Upper lobe of right lung (tissue), 1 donor: ENCODE results near the gene PLXNA4. TPM values are rescaled to one million over a fixed set of nuclear protein-coding genes. Genes with fewer than 3 reads are reported as not detected.

Source experiments
- ATAC-seq: fragments of 200-7000 bp; cut with Tn5 transposase; one replicate; pipeline ENCODE4 v1.9.1; 2020; ENCODE audit warnings: mild to moderate bottlenecking, moderate library complexity
- DNase-seq: peaks from one replicate; pipeline ENCODE4 v3.0.0-alpha.2; 2020
- H3K27ac ChIP-seq: fragments of 200-600 bp; one replicate; pipeline ENCODE4 v1.8.0; 2022
- H3K27me3 ChIP-seq: fragments of 200-600 bp; one replicate; pipeline ENCODE4 v1.8.0; 2022; ENCODE audit warnings: mild to moderate bottlenecking
- H3K36me3 ChIP-seq: fragments of 200-600 bp; one replicate; pipeline ENCODE4 v1.8.0; 2022
- H3K4me1 ChIP-seq: fragments of 200-600 bp; one replicate; pipeline ENCODE4 v1.8.0; 2022
- H3K4me3 ChIP-seq: fragments of 200-600 bp; one replicate; pipeline ENCODE4 v1.8.0; 2022; ENCODE audit warnings: mild to moderate bottlenecking
- H3K9me3 ChIP-seq: fragments of 200-600 bp; one replicate; pipeline ENCODE4 v1.8.0; 2022
- intact Hi-C: fragments of 100-400 bp; cut with DNase I; formaldehyde crosslinking; loops from one replicate; pipeline ENCODE4 v1.11.0; 2022
- total RNA-seq: library from RNA; stranded (reverse); fragmentation: NEBNext Ultra II Directional; extraction: Animal tissue kit (Norgen Biotek cat#: 25700); gene quantifications from one replicate; pipeline ENCODE4 v1.2.1, GENCODE V29; 2021
- TF ChIP-seq, protein P1 (sequence below): fragments of 200-600 bp; IDR thresholded peaks from one replicate; pipeline ENCODE4 v1.8.0; 2022; ENCODE audit warnings: antibody characterized with exemption
- donor health status: DM: no; HTN: yes; CAD: no; lungs with severe emphysema.

Gene PLXNA4
- total RNA-seq, 1 donor from 2014 or later = 7.2 TPM

- no peak for ATAC-seq
- Histone ChIP-seq H3K27ac (no peak overlapping the region), H3K4me3 (no peak overlapping the region), H3K9me3 (no peaks in the 10 kb centered on the region), H3K4me1 (no peaks in the 10 kb centered on the region), H3K27me3 (peaks cover 3% of the 10 kb centered on the region), H3K36me3 (no peaks in the 10 kb centered on the region)
- no peak for DNase-seq
- TF ChIP-seq, protein P1, sequence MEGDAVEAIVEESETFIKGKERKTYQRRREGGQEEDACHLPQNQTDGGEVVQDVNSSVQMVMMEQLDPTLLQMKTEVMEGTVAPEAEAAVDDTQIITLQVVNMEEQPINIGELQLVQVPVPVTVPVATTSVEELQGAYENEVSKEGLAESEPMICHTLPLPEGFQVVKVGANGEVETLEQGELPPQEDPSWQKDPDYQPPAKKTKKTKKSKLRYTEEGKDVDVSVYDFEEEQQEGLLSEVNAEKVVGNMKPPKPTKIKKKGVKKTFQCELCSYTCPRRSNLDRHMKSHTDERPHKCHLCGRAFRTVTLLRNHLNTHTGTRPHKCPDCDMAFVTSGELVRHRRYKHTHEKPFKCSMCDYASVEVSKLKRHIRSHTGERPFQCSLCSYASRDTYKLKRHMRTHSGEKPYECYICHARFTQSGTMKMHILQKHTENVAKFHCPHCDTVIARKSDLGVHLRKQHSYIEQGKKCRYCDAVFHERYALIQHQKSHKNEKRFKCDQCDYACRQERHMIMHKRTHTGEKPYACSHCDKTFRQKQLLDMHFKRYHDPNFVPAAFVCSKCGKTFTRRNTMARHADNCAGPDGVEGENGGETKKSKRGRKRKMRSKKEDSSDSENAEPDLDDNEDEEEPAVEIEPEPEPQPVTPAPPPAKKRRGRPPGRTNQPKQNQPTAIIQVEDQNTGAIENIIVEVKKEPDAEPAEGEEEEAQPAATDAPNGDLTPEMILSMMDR = no peak
- intact Hi-C loops = no loop called here
These were observed 248.1 kb downstream of the PLXNA4 start for GRCh38 chr7:132328047-132328620.

GRCh38 chr7:132326878-132327589 is 249.2 kb downstream of the PLXNA4 start:
- intact Hi-C loops = no loop called here
- Histone ChIP-seq H3K9me3 (no peaks in the 10 kb centered on the region), H3K27me3 (peaks cover 3% of the 10 kb centered on the region), H3K4me3 (no peak overlapping the region), H3K27ac (no peak overlapping the region), H3K4me1 (no peaks in the 10 kb centered on the region), H3K36me3 (no peaks in the 10 kb centered on the region)
- TF ChIP-seq, protein P1 = no peak
- no peak for DNase-seq
- ATAC-seq = no peak

- TF ChIP-seq, protein P1 = no peak
- intact Hi-C loops = loop anchor here (5.0 kb wide), 1 partner anchor 254 kb away; the partner anchor contains the start of gene PLXNA4
- DNase-seq (no peak), ATAC-seq (no peak)
- Histone ChIP-seq H3K4me3 (no peak overlapping the region), H3K36me3 (no peaks in the 10 kb centered on the region), H3K9me3 (no peaks in the 10 kb centered on the region), H3K27me3 (peaks cover 3% of the 10 kb centered on the region), H3K4me1 (no peaks in the 10 kb centered on the region), H3K27ac (no peak overlapping the region)
These were observed 253.3 kb downstream of the PLXNA4 start for GRCh38 chr7:132322970-132323369.

- Histone ChIP-seq H3K27me3 (peaks cover 3% of the 10 kb centered on the region), H3K4me3 (no peak overlapping the region), H3K36me3 (no peaks in the 10 kb centered on the region), H3K9me3 (no peaks in the 10 kb centered on the region), H3K4me1 (no peaks in the 10 kb centered on the region), H3K27ac (no peak overlapping the region)
- DNase-seq (no peak), ATAC-seq (no peak)
- TF ChIP-seq, protein P1 = no peak
- intact Hi-C loops = loop anchor here (5.0 kb wide), 1 partner anchor 256 kb away; the partner anchor contains the start of gene PLXNA4
These were observed 254.9 kb downstream of the PLXNA4 start for GRCh38 chr7:132321387-132321786.

DNA sequence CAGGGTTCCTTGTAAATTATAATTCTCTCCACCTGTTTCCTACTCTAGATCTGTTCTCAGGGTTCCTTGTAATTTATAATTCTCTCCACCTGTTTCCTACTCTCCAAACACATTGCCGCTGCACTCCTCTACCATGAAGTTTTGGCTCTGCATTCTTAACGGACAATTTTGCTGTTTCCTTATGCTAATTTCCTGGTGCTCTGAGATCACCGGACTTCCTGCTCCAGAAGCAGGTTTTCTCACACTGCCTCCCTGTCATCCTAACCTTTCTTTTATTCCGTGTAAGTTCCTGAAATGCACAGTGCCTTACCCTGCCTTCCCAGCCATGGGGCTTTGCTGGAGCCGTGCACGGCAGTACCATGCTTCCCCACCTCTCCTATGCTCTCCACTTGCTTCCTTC is 256.8 kb downstream of the PLXNA4 start:
- ATAC-seq (no peak), DNase-seq (no peak)
- H3K4me1 ChIP-seq = no peaks in the 10 kb centered on the region
- intact Hi-C loops = no loop called here
- no peaks in the 10 kb centered on the region for H3K9me3 ChIP-seq
- H3K27ac ChIP-seq = no peak overlapping the region
- H3K4me3 ChIP-seq = no peak overlapping the region
- TF ChIP-seq, protein P1 = no peak
- H3K36me3 ChIP-seq = no peaks in the 10 kb centered on the region
- no peaks in the 10 kb centered on the region for H3K27me3 ChIP-seq
